ENCODE measurements around the gene PRKD1.

DNA sequence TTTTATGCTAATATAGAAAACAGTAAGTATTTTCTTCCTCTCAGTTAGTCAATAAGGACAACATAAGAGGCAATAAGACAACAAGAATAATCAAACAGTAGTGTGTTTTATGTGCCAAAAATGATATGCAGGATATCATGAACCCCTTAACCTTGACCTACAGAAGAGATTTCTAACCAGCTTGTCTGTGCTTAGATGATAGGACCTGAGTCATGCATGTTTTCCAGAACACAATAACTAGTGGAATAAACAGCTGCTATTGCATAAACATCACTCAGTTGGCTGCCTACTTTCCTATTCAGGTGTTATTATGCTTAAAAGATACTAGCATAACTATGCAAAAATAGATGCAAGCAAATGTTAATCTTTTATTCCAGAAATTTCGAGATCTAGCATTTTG is 282.5 kb downstream of the PRKD1 start:
- TF ChIP-seq CTCF (IDR thresholded peaks at IDR 0.05) (no peak), POLR2A (IDR thresholded peaks at IDR 0.05) (no peak)
